ENCODE results near the gene RARRES2. TPM values are rescaled to one million over a fixed set of nuclear protein-coding genes. Genes with fewer than 3 reads are reported as not detected.

The RARRES2 gene
- total RNA-seq, 1 donor from 2014 or later: not detected

DNA sequence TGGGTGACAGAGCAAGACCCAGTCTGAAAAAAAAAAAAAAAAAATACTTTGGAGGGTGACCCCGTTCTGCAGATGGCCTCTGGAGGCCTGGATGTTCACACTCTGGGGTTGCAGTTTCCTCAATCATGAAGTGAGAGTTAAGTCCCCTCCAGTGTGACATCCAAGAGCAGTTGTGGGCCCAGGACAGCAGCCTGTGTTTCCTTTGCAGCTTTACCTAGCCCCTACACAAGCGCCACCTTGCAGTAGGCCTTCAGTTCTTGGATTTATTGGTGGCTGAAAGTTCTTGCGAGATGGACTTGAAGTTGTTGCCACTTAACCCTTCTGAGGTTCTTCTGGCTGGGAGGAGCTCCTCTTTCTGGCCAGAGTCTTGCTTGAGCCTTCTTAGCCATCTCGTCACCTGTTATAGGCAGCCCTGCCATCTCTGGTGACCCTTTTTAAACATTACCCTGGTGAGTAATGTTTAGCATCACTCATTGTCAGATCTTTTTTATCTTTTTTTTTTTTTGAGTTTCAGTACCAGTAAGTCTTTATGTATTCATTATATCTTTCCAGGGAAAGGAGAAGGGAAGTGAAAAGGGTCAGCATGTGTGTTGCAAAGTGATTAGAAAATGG lies 14.7 kb downstream of the RARRES2 start:
- TF ChIP-seq CTCF (IDR thresholded peaks at IDR 0.05): no peak
- ChIA-PET CTCF (no interaction called here), POLR2A (interaction anchor here (0.6 kb wide), 1 partner anchor 40 kb away, joined by 3 read pairs; no protein-coding TSS in a partner anchor)
- H3K4me3 Mint-ChIP-seq: no peak overlapping the region
- no peaks in the 10 kb centered on the region for H3K27me3 Mint-ChIP-seq
- no peak for DNase-seq
- H3K9me3 Mint-ChIP-seq: no peaks in the 10 kb centered on the region
- peaks cover 55% of the 10 kb centered on the region for H3K36me3 Mint-ChIP-seq (ENCODE audit: low read depth)
- peaks cover 26% of the 10 kb centered on the region for H3K4me1 Mint-ChIP-seq
- ATAC-seq (ENCODE audit: low read depth): no peak
- H3K27ac Mint-ChIP-seq: no peak overlapping the region
- intact Hi-C loops (cut with micrococcal nuclease): loop anchor here (10.0 kb wide), 1 partner anchor 1188 kb away; the partner anchor contains the start of gene RHEB

DNA sequence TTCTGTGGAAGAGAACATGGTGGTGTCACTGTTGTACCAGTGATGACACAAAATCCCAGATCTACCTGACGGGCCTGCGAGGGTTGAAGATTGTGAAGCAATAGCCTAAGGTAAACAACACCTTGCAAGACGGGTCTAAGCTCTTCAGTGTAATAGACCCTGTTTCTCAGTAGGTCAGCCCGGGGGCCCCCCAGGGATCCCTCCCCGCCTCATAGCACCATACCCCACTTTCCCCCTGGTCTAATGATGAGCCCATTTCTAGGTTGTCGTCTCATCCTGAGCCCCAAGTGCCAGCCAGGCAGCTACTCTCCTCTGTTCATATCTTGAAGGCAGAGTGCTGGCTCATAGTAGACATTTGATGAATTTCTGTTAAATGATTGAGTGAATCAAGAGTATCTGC lies 15.5 kb downstream of the RARRES2 start:
- CTCF ChIA-PET: no interaction called here

DNA sequence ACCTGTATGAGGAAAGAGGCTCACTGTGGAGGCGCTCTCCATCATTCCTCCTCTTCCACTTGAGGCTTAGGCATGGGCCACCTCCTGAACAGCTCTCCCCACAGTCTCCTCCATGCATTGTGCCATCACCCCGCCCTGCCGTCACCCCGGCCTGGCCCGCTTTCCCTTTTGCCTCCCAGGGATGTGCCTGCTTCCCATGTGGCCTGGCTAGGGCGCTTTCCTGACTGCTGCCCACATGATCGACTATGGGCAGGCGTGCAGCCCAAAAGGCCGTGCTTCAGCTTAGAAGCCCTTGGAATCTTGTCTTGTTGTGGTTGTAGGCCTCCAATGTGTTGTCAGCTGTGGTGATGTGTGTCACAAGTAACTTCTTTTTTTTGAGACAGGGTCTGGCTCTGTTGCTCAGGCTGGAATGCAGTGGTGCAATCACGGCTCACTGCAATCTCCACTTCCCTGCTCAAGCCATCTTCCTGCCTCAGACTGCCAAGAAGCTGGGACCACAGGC lies 16.3 kb downstream of the RARRES2 start:
- TF ChIP-seq CTCF (IDR thresholded peaks at IDR 0.05): no peak
- no peaks in the 10 kb centered on the region for H3K9me3 Mint-ChIP-seq
- H3K27me3 Mint-ChIP-seq: no peaks in the 10 kb centered on the region
- H3K27ac Mint-ChIP-seq: no peak overlapping the region
- peaks cover 34% of the 10 kb centered on the region for H3K4me1 Mint-ChIP-seq
- peaks cover 44% of the 10 kb centered on the region for H3K36me3 Mint-ChIP-seq (ENCODE audit: low read depth)
- CTCF ChIA-PET: no interaction called here
- DNase-seq (no peak), ATAC-seq (ENCODE audit: low read depth) (no peak)
- intact Hi-C loops (cut with micrococcal nuclease): loop anchor here (10.0 kb wide), 1 partner anchor 1190 kb away; the partner anchor contains the start of gene RHEB
- peak overlapping the region; percentile 93 for H3K4me3 Mint-ChIP-seq
- POLR2A ChIA-PET: no interaction called here

More for the DNA sequence above, 15.5 kb downstream of the RARRES2 start:
- no peaks in the 10 kb centered on the region for H3K27me3 Mint-ChIP-seq
- H3K27ac Mint-ChIP-seq: no peak overlapping the region
- ATAC-seq (ENCODE audit: low read depth) (no peak), DNase-seq (no peak)
- intact Hi-C loops (cut with micrococcal nuclease): loop anchor here (10.0 kb wide), 1 partner anchor 1189 kb away; the partner anchor contains the start of gene RHEB
- TF ChIP-seq CTCF (IDR thresholded peaks at IDR 0.05): no peak
- H3K4me1 Mint-ChIP-seq: peaks cover 32% of the 10 kb centered on the region
- peaks cover 49% of the 10 kb centered on the region for H3K36me3 Mint-ChIP-seq (ENCODE audit: low read depth)
- H3K9me3 Mint-ChIP-seq: no peaks in the 10 kb centered on the region
- POLR2A ChIA-PET: interaction anchor here (0.6 kb wide), 1 partner anchor 41 kb away, joined by 3 read pairs; no protein-coding TSS in a partner anchor
- no peak overlapping the region for H3K4me3 Mint-ChIP-seq

GRCh38 chr7:150324373-150324961 lies 17.0 kb downstream of the RARRES2 start:
- peaks cover 43% of the 10 kb centered on the region for H3K36me3 Mint-ChIP-seq (ENCODE audit: low read depth)
- H3K4me3 Mint-ChIP-seq: peak overlapping the region; percentile 93
- H3K4me1 Mint-ChIP-seq: peaks cover 41% of the 10 kb centered on the region
- TF ChIP-seq CTCF (IDR thresholded peaks at IDR 0.05): no peak
- no peaks in the 10 kb centered on the region for H3K9me3 Mint-ChIP-seq
- ChIA-PET CTCF (no interaction called here), POLR2A (interaction anchor here (1.0 to 2.6 kb wide), 4 partner anchors 44 to 82 kb away, joined by 3 to 10 read pairs (median 7); no protein-coding TSS in a partner anchor)
- ATAC-seq (ENCODE audit: low read depth): no peak
- intact Hi-C loops (cut with micrococcal nuclease): loop anchor here (10.0 kb wide), 1 partner anchor 1190 kb away; the partner anchor contains the start of gene RHEB
- H3K27ac Mint-ChIP-seq: peak overlapping the region; percentile 91
- no peak for DNase-seq
- no peaks in the 10 kb centered on the region for H3K27me3 Mint-ChIP-seq

All from activated B cell treated with CpG ODN at 0.5 μM for 24 hours (primary cell).